A673 (cell line): ENCODE data around the gene SEC61A2.
"Not testable (repeated sequence)": the region's sequence is repeated elsewhere in the genome, so short reads cannot be mapped to it uniquely, and the experiment has no call there.

Source experiments
- EZH2 ChIP-seq: fragments of 200-600 bp; sonication (generic); IDR thresholded peaks from 2 replicates; pipeline ENCODE4 v1.6.1; 2017; ENCODE audit warnings: borderline replicate concordance, low read depth, mild to moderate bottlenecking, mixed read lengths, antibody characterized with exemption, low read length; ENCODE audit not compliant: poor library complexity, severe bottlenecking
- TF ChIP-seq, protein P1 (sequence below): fragments of 300-800, 200-600 bp; sonication (generic); conservative IDR thresholded peaks from 2 replicates; pipeline ENCODE4 v1.5.1; 2017; ENCODE audit warnings: low read depth, mild to moderate bottlenecking, antibody characterized with exemption, low read length, moderate library complexity, mixed read lengths

DNA sequence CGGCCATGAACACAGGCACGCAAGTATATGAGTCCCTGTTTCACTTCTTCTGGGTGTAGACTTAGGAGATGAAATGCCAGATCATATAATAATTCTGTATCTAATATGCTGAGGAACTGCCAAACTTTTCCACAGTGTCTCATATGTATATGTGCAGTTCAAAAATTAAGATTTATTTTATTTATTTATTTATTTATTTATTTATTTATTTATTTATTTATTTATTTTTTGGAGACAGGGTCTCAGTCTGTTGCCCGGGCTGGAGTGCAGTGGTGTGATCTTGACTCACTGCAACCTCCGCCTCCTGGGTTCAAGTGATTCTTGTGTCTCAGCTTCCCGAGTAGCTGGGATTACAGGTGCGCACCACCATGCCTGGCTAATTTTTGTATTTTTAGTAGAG lies 42.0 kb downstream of the SEC61A2 start:
- TF ChIP-seq, protein P1, sequence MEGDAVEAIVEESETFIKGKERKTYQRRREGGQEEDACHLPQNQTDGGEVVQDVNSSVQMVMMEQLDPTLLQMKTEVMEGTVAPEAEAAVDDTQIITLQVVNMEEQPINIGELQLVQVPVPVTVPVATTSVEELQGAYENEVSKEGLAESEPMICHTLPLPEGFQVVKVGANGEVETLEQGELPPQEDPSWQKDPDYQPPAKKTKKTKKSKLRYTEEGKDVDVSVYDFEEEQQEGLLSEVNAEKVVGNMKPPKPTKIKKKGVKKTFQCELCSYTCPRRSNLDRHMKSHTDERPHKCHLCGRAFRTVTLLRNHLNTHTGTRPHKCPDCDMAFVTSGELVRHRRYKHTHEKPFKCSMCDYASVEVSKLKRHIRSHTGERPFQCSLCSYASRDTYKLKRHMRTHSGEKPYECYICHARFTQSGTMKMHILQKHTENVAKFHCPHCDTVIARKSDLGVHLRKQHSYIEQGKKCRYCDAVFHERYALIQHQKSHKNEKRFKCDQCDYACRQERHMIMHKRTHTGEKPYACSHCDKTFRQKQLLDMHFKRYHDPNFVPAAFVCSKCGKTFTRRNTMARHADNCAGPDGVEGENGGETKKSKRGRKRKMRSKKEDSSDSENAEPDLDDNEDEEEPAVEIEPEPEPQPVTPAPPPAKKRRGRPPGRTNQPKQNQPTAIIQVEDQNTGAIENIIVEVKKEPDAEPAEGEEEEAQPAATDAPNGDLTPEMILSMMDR = not testable (repeated sequence)
- TF ChIP-seq EZH2 = not testable (repeated sequence)
